Measurements from ENCODE around the gene NLGN4X. TPM values are rescaled to one million over a fixed set of nuclear protein-coding genes. Genes with fewer than 3 reads are reported as not detected.

NLGN4X gene
- total RNA-seq, 1 experiment from 2014 or later = 0.05 TPM

DNA sequence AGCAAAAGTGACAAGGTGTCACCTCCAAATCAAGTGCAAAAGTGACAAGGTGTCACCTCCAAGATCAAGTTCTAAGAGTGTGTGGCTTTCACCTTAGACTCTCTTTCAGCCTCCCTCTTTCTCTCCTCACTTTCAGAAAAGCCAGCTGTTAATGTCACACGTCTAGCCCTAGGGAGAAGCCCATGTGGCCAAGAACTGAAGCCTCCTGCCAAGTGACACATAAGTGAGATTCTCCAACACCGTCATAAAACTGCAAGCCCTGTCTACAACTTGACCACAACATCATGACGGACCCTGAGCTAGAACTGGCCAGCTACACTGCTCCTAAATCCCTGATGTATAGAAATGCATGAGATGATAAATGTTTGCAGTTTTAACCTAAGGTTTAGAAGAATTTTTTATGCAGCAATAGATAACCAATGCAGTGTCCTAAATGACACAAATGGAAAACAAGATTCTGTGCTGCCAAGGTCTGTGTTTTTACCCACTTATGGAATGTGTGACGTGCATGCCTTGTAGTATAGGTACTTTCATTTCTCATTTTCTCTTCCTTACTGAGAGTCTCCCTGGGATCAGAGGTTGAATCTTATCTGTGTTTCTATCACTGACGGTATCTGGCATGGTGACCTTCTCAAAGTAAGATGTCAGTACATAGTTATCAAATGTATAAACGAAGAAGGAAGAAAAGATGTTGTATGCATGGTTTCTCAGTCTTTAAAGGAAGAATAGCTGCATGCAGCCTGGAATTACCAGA, 25.0 kb downstream of the NLGN4X start:
- ChIA-PET CTCF (no interaction called here), POLR2A (no interaction called here), RAD21 (ENCODE audit: low non-redundant PET in 1 of 2, low total read pairs in 2 of 2, uncharacterized antibody in 2 of 2, unreplicated experiment in 2 of 2) (no interaction called here)
- Histone ChIP-seq H3K27me3 (ENCODE audit: insufficient read depth, low read length) (no peaks in the 10 kb centered on the region), H3K36me3 (ENCODE audit: control insufficient read depth in 1 of 2, insufficient read depth in 2 of 2, low read length in 2 of 2) (no peaks in the 10 kb centered on the region), H3K4me1 (ENCODE audit: control insufficient read depth in 1 of 2, insufficient read depth in 2 of 2, low read length in 2 of 2) (no peaks in the 10 kb centered on the region), H2AFZ (ENCODE audit: low read depth, low read length, poor library complexity, severe bottlenecking) (no peak overlapping the region), H3K9me2 (ENCODE audit: insufficient read depth) (no peaks in the 10 kb centered on the region), H3K9ac (ENCODE audit: low read length) (no peak overlapping the region), H3K27ac (ENCODE audit: low read depth, low read length) (no peak overlapping the region), H3K79me2 (ENCODE audit: insufficient read depth, low read length) (no peaks in the 10 kb centered on the region), H3K4me3 (replicated peaks in 1 of 2; ENCODE audit: low read depth in 1 of 2, low read length in 2 of 2) (no peak overlapping the region), H3K4me2 (ENCODE audit: low read length) (no peak overlapping the region), H4K20me1 (ENCODE audit: insufficient read depth) (no peaks in the 10 kb centered on the region), H3K9me3 (ENCODE audit: control insufficient read depth in 1 of 2, insufficient read depth in 1 of 2, low read depth in 1 of 2, low read length in 2 of 2) (no peaks in the 10 kb centered on the region)
- ATAC-seq = no peak
- no peak for DNase-seq (ENCODE audit: low read depth, low spot score)
- TF ChIP-seq TCF7L2 (IDR thresholded peaks at IDR 0.05; ENCODE audit: borderline replicate concordance, extremely low read depth, insufficient read depth, insufficient read length) (no peak), EZH2phosphoT487 (IDR thresholded peaks at IDR 0.05; ENCODE audit: borderline replicate concordance) (no peak), JUND (IDR thresholded peaks at IDR 0.05) (no peak), ELF1 (IDR thresholded peaks at IDR 0.05; ENCODE audit: borderline replicate concordance, low read depth) (no peak), YY1 (IDR thresholded peaks at IDR 0.05; ENCODE audit: extremely low read depth, insufficient replicate concordance, low read depth, low read length) (no peak), POLR2A (IDR thresholded peaks at IDR 0.05; ENCODE audit: borderline replicate concordance, extremely low read depth, insufficient read depth, insufficient read length) (no peak), ZNF274 (IDR thresholded peaks at IDR 0.05; ENCODE audit: low read depth, low read length) (no peak), RAD21 (IDR thresholded peaks at IDR 0.05; ENCODE audit: low read depth) (no peak)
- intact Hi-C loops (cut with micrococcal nuclease) = no loop called here
- no TSS peak for BruUV-seq (replicated peaks)

DNA sequence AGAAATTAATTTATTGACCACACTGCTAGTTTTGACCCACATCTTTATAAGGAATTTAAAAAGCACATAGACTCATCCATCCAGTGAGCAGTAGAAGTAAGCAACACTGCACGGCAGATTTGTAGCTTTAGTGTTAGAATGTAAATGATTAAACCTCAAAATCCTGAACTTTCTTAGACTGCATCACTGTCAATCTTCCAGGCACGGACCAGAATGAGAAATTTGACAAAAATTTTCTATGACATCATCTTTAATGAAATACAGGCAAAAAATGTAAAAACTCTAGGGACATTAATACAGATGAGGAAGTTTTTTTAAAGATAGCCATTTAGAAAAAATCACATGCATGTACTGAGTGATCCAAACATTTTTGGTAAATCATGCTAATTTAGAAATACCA, 29.2 kb downstream of the NLGN4X start:
- CTCF ChIA-PET = no interaction called here
- Histone ChIP-seq H3K4me1 (ENCODE audit: control insufficient read depth in 1 of 2, insufficient read depth in 2 of 2, low read length in 2 of 2) (no peaks in the 10 kb centered on the region), H3K4me2 (ENCODE audit: low read length) (no peak overlapping the region), H3K36me3 (ENCODE audit: control insufficient read depth in 1 of 2, insufficient read depth in 2 of 2, low read length in 2 of 2) (no peaks in the 10 kb centered on the region), H2AFZ (ENCODE audit: low read depth, low read length, poor library complexity, severe bottlenecking) (no peak overlapping the region), H3K9ac (ENCODE audit: low read length) (no peak overlapping the region), H3K9me3 (ENCODE audit: control insufficient read depth in 1 of 2, insufficient read depth in 1 of 2, low read depth in 1 of 2, low read length in 2 of 2) (no peaks in the 10 kb centered on the region), H3K27me3 (ENCODE audit: insufficient read depth, low read length) (no peaks in the 10 kb centered on the region), H3K4me3 (replicated peaks in 1 of 2; ENCODE audit: low read depth in 1 of 2, low read length in 2 of 2) (no peak overlapping the region), H4K20me1 (ENCODE audit: insufficient read depth) (no peaks in the 10 kb centered on the region), H3K79me2 (ENCODE audit: insufficient read depth, low read length) (no peaks in the 10 kb centered on the region), H3K9me2 (ENCODE audit: insufficient read depth) (no peaks in the 10 kb centered on the region), H3K27ac (ENCODE audit: low read depth, low read length) (no peak overlapping the region)
- ATAC-seq (no peak), DNase-seq (ENCODE audit: low read depth, low spot score) (no peak)
- RAD21 ChIA-PET (ENCODE audit: low non-redundant PET in 1 of 2, low total read pairs in 2 of 2, uncharacterized antibody in 2 of 2, unreplicated experiment in 2 of 2) = no interaction called here
- intact Hi-C loops (cut with micrococcal nuclease) = no loop called here
- TF ChIP-seq SP1 (IDR thresholded peaks at IDR 0.05; ENCODE audit: low read depth) (no peak), CBX3 (IDR thresholded peaks at IDR 0.05; ENCODE audit: low read depth) (no peak), JUND (IDR thresholded peaks at IDR 0.05) (no peak), RAD21 (IDR thresholded peaks at IDR 0.05; ENCODE audit: low read depth) (no peak)
- TF ChIP-seq, protein P1, sequence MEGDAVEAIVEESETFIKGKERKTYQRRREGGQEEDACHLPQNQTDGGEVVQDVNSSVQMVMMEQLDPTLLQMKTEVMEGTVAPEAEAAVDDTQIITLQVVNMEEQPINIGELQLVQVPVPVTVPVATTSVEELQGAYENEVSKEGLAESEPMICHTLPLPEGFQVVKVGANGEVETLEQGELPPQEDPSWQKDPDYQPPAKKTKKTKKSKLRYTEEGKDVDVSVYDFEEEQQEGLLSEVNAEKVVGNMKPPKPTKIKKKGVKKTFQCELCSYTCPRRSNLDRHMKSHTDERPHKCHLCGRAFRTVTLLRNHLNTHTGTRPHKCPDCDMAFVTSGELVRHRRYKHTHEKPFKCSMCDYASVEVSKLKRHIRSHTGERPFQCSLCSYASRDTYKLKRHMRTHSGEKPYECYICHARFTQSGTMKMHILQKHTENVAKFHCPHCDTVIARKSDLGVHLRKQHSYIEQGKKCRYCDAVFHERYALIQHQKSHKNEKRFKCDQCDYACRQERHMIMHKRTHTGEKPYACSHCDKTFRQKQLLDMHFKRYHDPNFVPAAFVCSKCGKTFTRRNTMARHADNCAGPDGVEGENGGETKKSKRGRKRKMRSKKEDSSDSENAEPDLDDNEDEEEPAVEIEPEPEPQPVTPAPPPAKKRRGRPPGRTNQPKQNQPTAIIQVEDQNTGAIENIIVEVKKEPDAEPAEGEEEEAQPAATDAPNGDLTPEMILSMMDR (IDR thresholded peaks at IDR 0.05 in 2 of 3, conservative IDR thresholded peaks at IDR 0.05 in 1 of 3; ENCODE audit: borderline replicate concordance in 1 of 3, insufficient read depth in 1 of 3, low read depth in 2 of 3, low read length in 2 of 3) = no peak
- BruUV-seq (replicated peaks) = no TSS peak
- POLR2A ChIA-PET = no interaction called here

All from HCT116 (cell line).